Panc1 (cell line): ENCODE data around the gene TLR1. TPM values are rescaled to one million over a fixed set of nuclear protein-coding genes. Genes with fewer than 3 reads are reported as not detected.

Experiments
- ATAC-seq: fragments of 200-7000 bp; cut with Tn5 transposase; 2 replicates; pipeline ENCODE4 v1.9.1; 2020; ENCODE audit warnings: mild to moderate bottlenecking, moderate library complexity
- BruUV-seq: library from RNA; stranded (reverse); fragments of 400-500 nt; replicated peaks from 2 replicates; lab custom pipeline; 2021; lab: Mats Ljungman, UMichigan
- CTCF ChIA-PET: fragments of 300-600 bp; sonication (Branson Sonifier 250); formaldehyde crosslinking; loops from one replicate; lab custom pipeline; 2022; ENCODE audit warnings: antibody characterized with exemption; lab: Charles Lee
- POLR2A ChIA-PET: fragments of 300-600 bp; sonication (Branson Sonifier 250); formaldehyde crosslinking; loops from one replicate; lab custom pipeline; 2022; ENCODE audit warnings: antibody characterized with exemption; lab: Charles Lee
- DNase-seq: peaks from one replicate; pipeline ENCODE4 v3.0.0-alpha.2; 2010; ENCODE audit warnings: low read depth, low spot score
- H3K27ac ChIP-seq: 2 replicates; pipeline ENCODE4 v1.5.1; 2011; ENCODE audit warnings: mild to moderate bottlenecking, low read length, inconsistent platforms
- H3K27me3 ChIP-seq: fragments of 200-500 bp; sonication (Bioruptor generic); 2 replicates; pipeline ENCODE4 v1.6.0; 2014; ENCODE audit warnings: low read length, inconsistent platforms; ENCODE audit not compliant: control insufficient read depth, insufficient read depth
- H3K36me3 ChIP-seq: fragments of 200-500 bp; sonication (Bioruptor generic); 2 replicates; pipeline ENCODE4 v1.5.1; 2014; ENCODE audit warnings: inconsistent platforms, mild to moderate bottlenecking, low read length, moderate library complexity; ENCODE audit not compliant: control insufficient read depth, insufficient read depth
- H3K4me1 ChIP-seq: 2 replicates; pipeline ENCODE4 v1.5.1; 2011; ENCODE audit warnings: inconsistent platforms, mild to moderate bottlenecking, low read length, moderate library complexity; ENCODE audit not compliant: control insufficient read depth, insufficient read depth
- H3K4me3 ChIP-seq, 2 experiments: 2 replicates each; pipeline ENCODE4 v1.5.1; 2011 to 2012; ENCODE audit warnings: low read depth in 2 of 2, low read length in 2 of 2, mild to moderate bottlenecking in 2 of 2, inconsistent platforms in 1 of 2, moderate library complexity in 1 of 2
- H3K9me3 ChIP-seq: fragments of 200-500 bp; sonication (Bioruptor generic); 2 replicates; pipeline ENCODE4 v1.5.1; 2014; ENCODE audit warnings: low read depth, mild to moderate bottlenecking, inconsistent platforms, low read length, moderate library complexity; ENCODE audit not compliant: control insufficient read depth, insufficient read depth
- CTCF ChIP-seq: fragments of 450-650 bp; IDR thresholded peaks from 2 replicates; pipeline ENCODE4 v1.5.1; 2017; ENCODE audit warnings: mild to moderate bottlenecking
- REST ChIP-seq, 2 experiments: IDR thresholded peaks; 2 replicates each; pipeline ENCODE4 v1.6.1; 2011 to 2012; ENCODE audit warnings: low read depth in 2 of 2, control low read depth in 1 of 2, low read length in 1 of 2, mild to moderate bottlenecking in 1 of 2, moderate library complexity in 1 of 2; ENCODE audit not compliant: insufficient read depth in 1 of 2
- SIN3A ChIP-seq: IDR thresholded peaks from 2 replicates; pipeline ENCODE4 v1.6.1; 2012; ENCODE audit warnings: low read depth, mild to moderate bottlenecking, low read length, moderate library complexity, borderline replicate concordance; ENCODE audit not compliant: insufficient read depth
- TCF7L2 ChIP-seq: IDR thresholded peaks from 2 replicates; pipeline ENCODE4 v1.6.1; 2011; ENCODE audit warnings: mild to moderate bottlenecking, low read depth, low read length, inconsistent platforms
- in situ Hi-C: cut with HindIII; loops from 2 replicates; pipeline ENCODE4 v1.10.0; 2016; ENCODE audit warnings: low sequenced_read_pairs, low pct_unique_long_range_greater_than_20kb
- intact Hi-C: fragments of 100-400 bp; cut with micrococcal nuclease; formaldehyde crosslinking; loops from one replicate; pipeline ENCODE4 v1.10.0; 2022; ENCODE audit not compliant: unreplicated experiment
- total RNA-seq: library from RNA; stranded (reverse); gene quantifications from one replicate; pipeline ENCODE4 v1.2.1, GENCODE V29; 2021; ENCODE audit not compliant: unreplicated experiment

Gene TLR1
- total RNA-seq, 1 experiment from 2014 or later: 0.41 TPM

GRCh38 chr4:38759790-38760122 lies 44.8 kb downstream of the TLR1 start:
- Histone ChIP-seq H3K27ac (no peak overlapping the region), H3K36me3 (no peaks in the 10 kb centered on the region), H3K27me3 (no peaks in the 10 kb centered on the region), H3K4me1 (no peaks in the 10 kb centered on the region), H3K9me3 (no peaks in the 10 kb centered on the region), H3K4me3 (no peak overlapping the region)
- DNase-seq (no peak), ATAC-seq (no peak)
- in situ Hi-C loops (no loop called here), intact Hi-C loops (loop anchor here (2.0 to 10.0 kb wide), 2 partner anchors 97 to 385 kb away; partner anchors contain the start of gene TLR6)
- POLR2A ChIA-PET: no interaction called here
- no peak for TF ChIP-seq SIN3A
- TF ChIP-seq TCF7L2: no peak
- TF ChIP-seq CTCF: peak; percentile 37; the same call in 1 of the 2 replicates
- CTCF ChIA-PET: interaction anchor here (0.5 to 1.0 kb wide), 7 partner anchors 22 to 578 kb away, joined by 3 to 7 read pairs (median 3); partner anchors contain the start of gene TLR10
- BruUV-seq: no TSS peak

- TF ChIP-seq REST (IDR thresholded peaks at IDR 0.05; ENCODE audit: insufficient read depth in 1 of 2, low read depth in 2 of 2, low read length in 1 of 2) (no peak), CTCF (peak; percentile 69)
- DNase-seq (no peak), ATAC-seq (peak; percentile 84)
- Histone ChIP-seq H3K4me3 (no peak overlapping the region), H3K27me3 (no peaks in the 10 kb centered on the region), H3K9me3 (no peaks in the 10 kb centered on the region), H3K27ac (no peak overlapping the region), H3K36me3 (no peaks in the 10 kb centered on the region), H3K4me1 (no peaks in the 10 kb centered on the region)
- intact Hi-C loops: loop anchor here (10.0 kb wide), 1 partner anchor 386 kb away; no protein-coding TSS in a partner anchor
- ChIA-PET CTCF (interaction anchor here (0.5 to 1.0 kb wide), 7 partner anchors 23 to 578 kb away, joined by 3 to 7 read pairs (median 3); partner anchors contain the start of genes TLR10 and TLR6), POLR2A (no interaction called here)
- no TSS peak for BruUV-seq
- in situ Hi-C loops: no loop called here
Measured at GRCh38 chr4:38759113-38759789, 45.3 kb downstream of the TLR1 start.
